ENCODE results near the gene TCF7.

DNA sequence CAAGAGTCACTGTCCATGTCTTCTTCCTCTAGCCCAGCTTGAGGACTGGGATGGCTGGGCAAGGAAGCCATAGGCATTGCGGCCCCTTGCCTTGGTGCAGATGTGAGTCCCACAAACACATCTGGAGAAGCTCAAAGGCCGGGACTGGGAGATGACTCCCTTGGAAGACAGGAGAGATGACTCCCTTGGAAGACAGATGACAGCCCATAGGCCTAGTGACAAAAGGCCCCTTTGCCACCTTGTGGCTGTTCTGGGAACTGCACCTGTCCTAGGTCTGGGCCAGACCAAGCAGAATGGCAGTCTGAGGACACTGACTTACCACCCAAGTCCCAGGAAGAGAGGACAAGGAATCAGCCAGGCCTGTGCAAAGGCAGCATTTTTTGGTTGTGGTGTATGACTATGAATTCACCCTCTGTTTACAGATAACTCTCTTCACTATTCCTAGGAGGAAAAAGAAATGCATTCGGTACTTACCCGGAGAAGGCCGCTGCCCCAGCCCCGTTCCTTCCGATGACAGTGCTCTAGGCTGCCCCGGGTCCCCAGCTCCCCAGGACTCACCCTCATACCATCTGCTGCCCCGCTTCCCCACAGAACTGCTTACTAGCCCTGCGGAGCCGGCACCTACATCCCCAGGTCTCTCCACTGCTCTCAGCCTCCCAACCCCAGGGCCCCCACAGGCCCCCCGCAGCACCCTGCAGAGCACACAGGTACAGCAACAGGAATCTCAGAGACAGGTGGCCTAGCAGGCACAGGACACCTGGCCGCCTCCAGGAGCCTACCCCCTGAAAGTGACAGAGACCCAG is 31.5 kb downstream of the TCF7 start:
- TF ChIP-seq CTCF (IDR thresholded peaks at IDR 0.05) = peak; percentile 85
- no peak for TF ChIP-seq ZFX (IDR thresholded peaks at IDR 0.05; ENCODE audit: borderline replicate concordance)

Measured in 22Rv1 (cell line).